K562 (cell line): Measurements from ENCODE around the gene ZNF500. TPM values are rescaled to one million over a fixed set of nuclear protein-coding genes. Genes with fewer than 3 reads are reported as not detected.

Source experiments
- ARID1B ChIP-seq: fragments of 450-650 bp; IDR thresholded peaks from 2 replicates; pipeline ENCODE4 v1.6.1; 2016; ENCODE audit warnings: antibody characterized with exemption, mild to moderate bottlenecking, inconsistent platforms
- CHAMP1 ChIP-seq: fragments of 450-650 bp; IDR thresholded peaks from 2 replicates; pipeline ENCODE4 v1.6.1; 2016; ENCODE audit warnings: mild to moderate bottlenecking
- CHD2 ChIP-seq: IDR thresholded peaks from 2 replicates; pipeline ENCODE4 v1.6.1; 2011; ENCODE audit warnings: low read depth, low read length
- CREM ChIP-seq: IDR thresholded peaks from 2 replicates; pipeline ENCODE4 v1.6.1; 2014; ENCODE audit warnings: antibody characterized with exemption, low read depth
- FOSL1 ChIP-seq: fragments of 200-800 bp; sonication (Bioruptor generic); conservative IDR thresholded peaks from 2 replicates; pipeline ENCODE4 v1.6.1; 2016; ENCODE audit warnings: missing genetic modification characterization, missing compliant biosample characterization
- FOXA3 ChIP-seq, 2 experiments: fragments of 450-650 bp in 1 of 2; sonication (generic) in 1 of 2; formaldehyde crosslinking; IDR thresholded peaks in 1 of 2; conservative IDR thresholded peaks in 1 of 2; 2 replicates each; pipeline versions ENCODE4 v1.4.0 to v1.8.0; 2020 to 2022; ENCODE audit warnings: mild to moderate bottlenecking in 2 of 2, missing genetic modification reagents in 1 of 2
- FOXM1 ChIP-seq, 2 experiments: fragments of 450-650 bp in 1 of 2; sonication (generic) in 1 of 2; formaldehyde crosslinking in 1 of 2; IDR thresholded peaks; 2 replicates each; pipeline versions ENCODE4 v1.6.1 to v1.9.0; 2017 to 2022; ENCODE audit warnings: low read depth in 2 of 2, mild to moderate bottlenecking in 2 of 2, missing genetic modification reagents in 1 of 2, moderate library complexity in 1 of 2
- GATAD2A ChIP-seq: fragments of 450-650 bp; IDR thresholded peaks from 2 replicates; pipeline ENCODE4 v1.6.1; 2017
- MEF2A ChIP-seq: IDR thresholded peaks from 2 replicates; pipeline ENCODE4 v1.6.1; 2011; ENCODE audit warnings: low read depth, mild to moderate bottlenecking, low read length, moderate library complexity; ENCODE audit not compliant: control insufficient read depth
- PHF8 ChIP-seq: fragments of 200-600 bp; sonication (generic); IDR thresholded peaks from 2 replicates; pipeline ENCODE4 v1.6.1; 2012; ENCODE audit warnings: mixed run types, mild to moderate bottlenecking, inconsistent platforms, low read length, moderate library complexity, borderline replicate concordance
- POLR3G ChIP-seq: IDR thresholded peaks from 2 replicates; pipeline ENCODE4 v1.6.1; 2011; ENCODE audit not compliant: insufficient read length, insufficient replicate concordance; ENCODE audit errors: extremely low read depth
- PTRF ChIP-seq: fragments of 450-650 bp; IDR thresholded peaks from 2 replicates; pipeline ENCODE4 v1.6.1; 2016; ENCODE audit warnings: mild to moderate bottlenecking, missing genetic modification characterization, missing compliant biosample characterization
- RBBP5 ChIP-seq: fragments of 200-600 bp; sonication (generic); IDR thresholded peaks from 2 replicates; pipeline ENCODE4 v1.6.1; 2012; ENCODE audit warnings: borderline replicate concordance, mild to moderate bottlenecking, low read length, control low read depth, inconsistent platforms; ENCODE audit not compliant: insufficient read depth, poor library complexity, severe bottlenecking
- SMAD4 ChIP-seq: fragments of 250-450 bp; sonication (Bioruptor Pico); conservative IDR thresholded peaks from 2 replicates; pipeline ENCODE4 v1.8.0; 2021; ENCODE audit warnings: inconsistent platforms, mild to moderate bottlenecking, moderate library complexity
- TARDBP ChIP-seq: fragments of 450-650 bp; IDR thresholded peaks from 2 replicates; pipeline ENCODE4 v1.6.1; 2016
- TFAP4 ChIP-seq: sonication (generic); formaldehyde crosslinking; IDR thresholded peaks from 2 replicates; pipeline ENCODE4 v1.8.0; 2022; ENCODE audit warnings: missing genetic modification reagents, mild to moderate bottlenecking, moderate library complexity, borderline replicate concordance
- ZNF551 ChIP-seq: fragments of 250-450 bp; sonication (Bioruptor Pico); IDR thresholded peaks from 2 replicates; pipeline ENCODE4 v1.5.0; 2021; ENCODE audit warnings: mild to moderate bottlenecking, moderate library complexity
- ZNF717 ChIP-seq: fragments of 250-450 bp; sonication (Bioruptor Pico); IDR thresholded peaks from 2 replicates; pipeline ENCODE4 v1.5.0; 2021
- polyA plus RNA-seq, 8 experiments: library from polyadenylated mRNA; depleted of rRNA in 4 of 8; stranded (reverse) in 5 of 8; unstranded in 3 of 8; fragments of >200 nt; fragmentation: Nextera tagmentation in 2 of 8; fragmentation: Illumina TruSeq in 1 of 8; extraction: Ambion mirVana in 2 of 8; extraction: Trizol in 1 of 8; gene quantifications; 2 replicates each; pipeline versions ENCODE4 v1.2.1 to v1.2.3, GENCODE V29; 2011 to 2014; ENCODE audit warnings: inconsistent platforms in 1 of 8, missing spikeins in 1 of 8
- total RNA-seq, 7 experiments: library from RNA; depleted of rRNA in 6 of 7; stranded (reverse); fragments of >200 nt in 6 of 7; fragmentation: Illumina TruSeq in 2 of 7; extraction: Trizol in 2 of 7; gene quantifications; 2 replicates each; pipeline versions ENCODE4 v1.2.1 to v1.2.3, GENCODE V29; 2011 to 2021; ENCODE audit warnings: low replicate concordance in 1 of 7
- TF ChIP-seq, protein P1 (sequence below): fragments of 250-450 bp; sonication (Bioruptor Pico); IDR thresholded peaks from 2 replicates; pipeline ENCODE4 v1.5.0; 2021; ENCODE audit warnings: mild to moderate bottlenecking, borderline replicate concordance

ZNF500 gene
- total and polyA plus RNA-seq, 9 of the 15 experiments (the other 6 are each of a cell fraction or from before 2014, with no cell fraction given) = 0.80 to 20.8 (median 5.3) TPM

DNA sequence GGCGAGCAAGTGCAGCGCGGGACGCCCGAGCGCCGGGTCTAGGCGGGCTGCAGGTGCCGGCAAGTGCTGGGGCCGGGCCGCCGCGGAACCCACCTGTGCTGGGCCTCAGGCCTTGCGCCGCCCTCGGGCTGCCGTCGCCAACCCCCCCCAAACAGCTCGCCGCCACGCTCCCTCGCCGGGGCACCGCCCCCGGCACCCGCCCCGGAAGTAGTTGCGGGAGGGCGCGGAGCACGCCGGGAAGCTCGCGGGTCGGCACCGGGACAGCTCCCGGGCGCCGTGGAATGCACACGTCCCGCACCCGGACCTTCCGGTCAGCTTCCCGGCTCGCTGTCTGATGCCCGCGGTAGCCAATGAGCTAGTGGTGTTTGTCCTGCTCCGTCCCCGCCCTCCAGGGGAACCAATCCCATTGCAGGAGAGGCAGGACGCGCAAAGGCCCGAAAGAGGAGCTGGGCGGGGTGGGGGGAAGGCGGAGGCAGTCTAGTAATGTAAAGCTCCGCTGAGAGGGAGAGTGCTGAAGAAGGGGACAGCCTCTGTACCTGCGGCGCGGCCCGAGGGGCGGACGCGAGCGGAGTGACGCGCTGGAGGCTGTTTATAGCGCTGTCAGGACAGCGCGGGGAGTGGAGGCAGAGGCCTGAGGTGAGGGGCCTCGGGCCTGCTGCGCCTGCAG is 32.8 kb downstream of the ZNF500 start, which contains the start of the genes ANKS3 and DNAAF8 (continued):
- TF ChIP-seq TFAP4 = peak; percentile 75
- peak; percentile 85 for TF ChIP-seq RBBP5
- no peak for TF ChIP-seq FOSL1 (tag)
- TF ChIP-seq CREM = peak; percentile 78
- TF ChIP-seq FOXM1 (IDR thresholded peaks at IDR 0.05; ENCODE audit: low read depth) = no peak
- TF ChIP-seq FOXM1 (CRISPR knock-in tag; IDR thresholded peaks at IDR 0.05; ENCODE audit: low read depth) = peak; percentile 75; the same call in 1 of the 2 replicates
- TF ChIP-seq MEF2A = no peak
- TF ChIP-seq CHD2 = peak; percentile 43; the same call in 1 of the 2 replicates
- TF ChIP-seq PHF8 = peak; percentile 84; the same call in 1 of the 2 replicates
- peak; percentile 60; the same call in 1 of the 2 replicates for TF ChIP-seq GATAD2A
- no peak for TF ChIP-seq TARDBP
- no peak for TF ChIP-seq PTRF (tag)
- no peak for TF ChIP-seq POLR3G
- no peak for TF ChIP-seq FOXA3 (CRISPR knock-in tag; conservative IDR thresholded peaks at IDR 0.05 in 1 of 2, IDR thresholded peaks at IDR 0.05 in 1 of 2)
- no peak for TF ChIP-seq ZNF717
- no peak for TF ChIP-seq ARID1B
- TF ChIP-seq CHAMP1 = no peak
- TF ChIP-seq SMAD4 = no peak
- TF ChIP-seq ZNF551 (CRISPR knock-in tag) = no peak
- TF ChIP-seq, protein P1, sequence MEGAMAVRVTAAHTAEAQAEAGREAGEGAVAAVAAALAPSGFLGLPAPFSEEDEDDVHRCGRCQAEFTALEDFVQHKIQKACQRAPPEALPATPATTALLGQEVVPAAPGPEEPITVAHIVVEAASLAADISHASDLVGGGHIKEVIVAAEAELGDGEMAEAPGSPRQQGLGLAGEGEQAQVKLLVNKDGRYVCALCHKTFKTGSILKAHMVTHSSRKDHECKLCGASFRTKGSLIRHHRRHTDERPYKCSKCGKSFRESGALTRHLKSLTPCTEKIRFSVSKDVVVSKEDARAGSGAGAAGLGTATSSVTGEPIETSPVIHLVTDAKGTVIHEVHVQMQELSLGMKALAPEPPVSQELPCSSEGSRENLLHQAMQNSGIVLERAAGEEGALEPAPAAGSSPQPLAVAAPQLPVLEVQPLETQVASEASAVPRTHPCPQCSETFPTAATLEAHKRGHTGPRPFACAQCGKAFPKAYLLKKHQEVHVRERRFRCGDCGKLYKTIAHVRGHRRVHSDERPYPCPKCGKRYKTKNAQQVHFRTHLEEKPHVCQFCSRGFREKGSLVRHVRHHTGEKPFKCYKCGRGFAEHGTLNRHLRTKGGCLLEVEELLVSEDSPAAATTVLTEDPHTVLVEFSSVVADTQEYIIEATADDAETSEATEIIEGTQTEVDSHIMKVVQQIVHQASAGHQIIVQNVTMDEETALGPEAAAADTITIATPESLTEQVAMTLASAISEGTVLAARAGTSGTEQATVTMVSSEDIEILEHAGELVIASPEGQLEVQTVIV (CRISPR knock-in tag) = no peak
